DND-41 (cell line): ENCODE measurements around the gene PLAC8.
"Not testable (repeated sequence)": the region's sequence is repeated elsewhere in the genome, so short reads cannot be mapped to it uniquely, and the experiment has no call there.

Experiments used
- CTCF ChIP-seq: IDR thresholded peaks from 2 replicates; pipeline ENCODE4 v1.5.1; 2012; ENCODE audit warnings: borderline replicate concordance, low read length, moderate library complexity, mild to moderate bottlenecking; ENCODE audit not compliant: poor library complexity, severe bottlenecking; ENCODE audit errors: extremely low read depth
- EZH2 ChIP-seq: IDR thresholded peaks from 3 replicates; pipeline ENCODE4 v1.6.1; 2012; ENCODE audit warnings: borderline replicate concordance, low read depth, mild to moderate bottlenecking, moderate library complexity, low read length, inconsistent platforms; ENCODE audit not compliant: severe bottlenecking

DNA sequence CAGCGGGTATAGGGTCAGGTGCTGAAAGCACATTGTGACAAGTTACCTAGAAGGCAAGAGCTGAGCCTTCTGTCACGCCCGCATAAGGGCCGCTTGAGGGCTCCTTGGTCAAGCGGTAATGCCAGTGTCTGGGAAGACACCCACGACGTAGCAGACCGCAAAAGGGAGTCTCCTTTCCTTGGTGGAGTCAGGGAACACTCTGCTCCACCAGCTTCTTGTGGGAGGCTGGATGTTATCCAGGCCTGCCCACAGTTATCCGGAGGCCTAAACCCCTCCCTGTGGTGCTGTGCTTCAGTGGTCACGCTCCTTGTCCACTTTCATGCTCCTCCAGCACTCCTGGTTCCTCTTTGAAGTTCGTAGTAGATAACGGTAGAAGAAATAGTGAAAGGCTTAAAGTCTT is 29.6 kb downstream of the PLAC8 start:
- TF ChIP-seq CTCF, EZH2: not testable (repeated sequence)
